Colonic mucosa (tissue), 4 donors: ENCODE results near the gene SFSWAP. TPM values are rescaled to one million over a fixed set of nuclear protein-coding genes. Genes with fewer than 3 reads are reported as not detected.

Source experiments
- DNase-seq: peaks from one replicate; pipeline ENCODE4 v3.0.0-alpha.2; 2020
- H3K27ac ChIP-seq: fragments of 200-600 bp; one replicate; pipeline ENCODE4 v1.8.0; 2021
- H3K27me3 ChIP-seq: fragments of 200-600 bp; one replicate; pipeline ENCODE4 v1.8.0; 2021
- H3K36me3 ChIP-seq: fragments of 200-600 bp; one replicate; pipeline ENCODE4 v1.8.0; 2021
- H3K4me1 ChIP-seq: fragments of 200-600 bp; one replicate; pipeline ENCODE4 v1.8.0; 2021; ENCODE audit warnings: mild to moderate bottlenecking
- H3K4me3 ChIP-seq: fragments of 200-600 bp; one replicate; pipeline ENCODE4 v1.8.0; 2021
- H3K9ac ChIP-seq, 2 donors: one replicate each; pipeline ENCODE4 v1.7.0; 2013; ENCODE audit warnings: control low read depth in 2 of 2, low read depth in 2 of 2, low read length in 2 of 2
- H3K9me3 ChIP-seq: fragments of 200-600 bp; one replicate; pipeline ENCODE4 v1.8.0; 2021
- intact Hi-C: fragments of 100-400 bp; cut with DNase I; formaldehyde crosslinking; loops from one replicate; pipeline ENCODE4 v1.14.1; 2022
- total RNA-seq, 2 donors: library from RNA; stranded (reverse); fragmentation: NEBNext Ultra II Directional in 1 of 2; extraction: Animal tissue kit (Norgen Biotek cat#: 25700) in 1 of 2; gene quantifications; one replicate each; pipeline ENCODE4 v1.2.1, GENCODE V29; 2021
- TF ChIP-seq, protein P1 (sequence below): fragments of 200-600 bp; IDR thresholded peaks from one replicate; pipeline ENCODE4 v1.8.0; 2022; ENCODE audit warnings: antibody characterized with exemption, mild to moderate bottlenecking
- donor health status: healthy.
- donor health status: DM: no; HTN: no; CAD: no.
- donor health status: DM: no; HTN: no; CAD: no.

SFSWAP gene
- total RNA-seq, 2 donors from 2014 or later = 28.2 to 35.6 TPM

DNA sequence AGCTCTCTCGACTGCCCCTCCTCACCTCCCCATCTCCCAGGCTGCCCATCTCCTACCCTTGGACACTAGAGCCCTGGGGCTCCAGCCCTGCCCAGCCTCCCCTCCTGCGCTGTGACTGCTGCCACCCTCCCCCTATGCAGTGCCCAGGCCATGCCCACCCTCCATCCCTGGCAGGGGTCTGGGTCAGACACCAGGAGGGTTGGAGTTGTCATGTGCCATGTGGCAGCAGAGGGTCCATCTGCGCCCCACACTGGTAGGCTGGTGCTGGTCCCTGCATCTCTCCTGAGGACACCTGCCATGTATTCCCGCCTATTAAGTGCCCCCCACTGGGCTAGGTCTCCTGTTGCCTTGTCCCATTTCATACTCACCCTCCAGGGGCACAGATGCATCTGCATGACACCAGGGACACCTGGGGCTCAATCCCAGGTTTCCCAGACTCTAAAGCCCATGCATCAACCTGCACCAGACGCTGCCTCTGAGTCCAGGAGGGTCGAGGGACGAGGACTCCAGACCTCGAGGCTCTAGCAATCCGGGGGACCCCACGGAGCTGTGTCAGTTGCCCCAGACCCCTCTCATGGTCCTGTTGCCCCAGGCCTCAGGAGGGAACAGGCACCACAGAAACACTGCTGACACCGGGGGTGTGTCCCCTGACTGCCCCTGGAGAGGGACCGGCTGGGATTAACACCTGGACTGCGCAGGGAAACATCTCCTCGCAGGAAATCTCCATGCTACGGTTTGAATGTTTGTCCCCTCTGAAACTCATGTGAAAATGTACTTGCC is 23.4 kb upstream of the SFSWAP start:
- Histone ChIP-seq H3K9ac (no peak overlapping the region), H3K27me3 (no peaks in the 10 kb centered on the region), H3K36me3 (no peaks in the 10 kb centered on the region), H3K4me1 (no peaks in the 10 kb centered on the region), H3K4me3 (no peak overlapping the region), H3K27ac (no peak overlapping the region), H3K9me3 (no peaks in the 10 kb centered on the region)
- no peak for DNase-seq
- TF ChIP-seq, protein P1, sequence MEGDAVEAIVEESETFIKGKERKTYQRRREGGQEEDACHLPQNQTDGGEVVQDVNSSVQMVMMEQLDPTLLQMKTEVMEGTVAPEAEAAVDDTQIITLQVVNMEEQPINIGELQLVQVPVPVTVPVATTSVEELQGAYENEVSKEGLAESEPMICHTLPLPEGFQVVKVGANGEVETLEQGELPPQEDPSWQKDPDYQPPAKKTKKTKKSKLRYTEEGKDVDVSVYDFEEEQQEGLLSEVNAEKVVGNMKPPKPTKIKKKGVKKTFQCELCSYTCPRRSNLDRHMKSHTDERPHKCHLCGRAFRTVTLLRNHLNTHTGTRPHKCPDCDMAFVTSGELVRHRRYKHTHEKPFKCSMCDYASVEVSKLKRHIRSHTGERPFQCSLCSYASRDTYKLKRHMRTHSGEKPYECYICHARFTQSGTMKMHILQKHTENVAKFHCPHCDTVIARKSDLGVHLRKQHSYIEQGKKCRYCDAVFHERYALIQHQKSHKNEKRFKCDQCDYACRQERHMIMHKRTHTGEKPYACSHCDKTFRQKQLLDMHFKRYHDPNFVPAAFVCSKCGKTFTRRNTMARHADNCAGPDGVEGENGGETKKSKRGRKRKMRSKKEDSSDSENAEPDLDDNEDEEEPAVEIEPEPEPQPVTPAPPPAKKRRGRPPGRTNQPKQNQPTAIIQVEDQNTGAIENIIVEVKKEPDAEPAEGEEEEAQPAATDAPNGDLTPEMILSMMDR = no peak
- intact Hi-C loops = no loop called here

- DNase-seq = no peak
- intact Hi-C loops = no loop called here
- no peak overlapping the region for H3K27ac ChIP-seq
- TF ChIP-seq, protein P1 = no peak
- no peak overlapping the region for H3K9ac ChIP-seq
- no peaks in the 10 kb centered on the region for H3K4me1 ChIP-seq
- no peaks in the 10 kb centered on the region for H3K36me3 ChIP-seq
- no peaks in the 10 kb centered on the region for H3K27me3 ChIP-seq
- H3K9me3 ChIP-seq = no peaks in the 10 kb centered on the region
- no peak overlapping the region for H3K4me3 ChIP-seq
Observed at GRCh38 chr12:131688131-131688844, 22.6 kb upstream of the SFSWAP start.

GRCh38 chr12:131688845-131689154 is 22.1 kb upstream of the SFSWAP start:
- no peaks in the 10 kb centered on the region for H3K9me3 ChIP-seq
- H3K4me3 ChIP-seq = no peak overlapping the region
- H3K27me3 ChIP-seq = no peaks in the 10 kb centered on the region
- intact Hi-C loops = no loop called here
- DNase-seq = no peak
- TF ChIP-seq, protein P1 = no peak
- H3K27ac ChIP-seq = no peak overlapping the region
- no peak overlapping the region for H3K9ac ChIP-seq
- H3K36me3 ChIP-seq = no peaks in the 10 kb centered on the region
- no peaks in the 10 kb centered on the region for H3K4me1 ChIP-seq

DNA sequence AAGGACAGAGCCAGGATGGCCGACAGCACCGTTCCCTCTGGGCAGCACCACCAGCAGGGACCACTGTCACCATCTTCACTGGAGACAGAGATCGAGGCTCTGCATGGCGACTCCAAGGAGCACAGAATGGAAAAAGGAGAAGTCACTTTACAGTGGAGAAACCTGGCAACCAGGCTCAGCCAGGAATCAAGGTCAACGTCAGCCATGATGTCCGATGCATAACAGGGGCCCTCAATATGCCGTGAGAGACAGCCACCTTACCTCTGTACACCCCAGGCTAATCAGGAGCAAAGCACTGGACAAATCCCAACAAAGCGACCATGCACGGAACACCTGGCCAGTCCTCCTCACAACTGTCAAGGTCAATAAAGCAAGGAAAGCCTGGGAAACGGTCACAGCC is 20.6 kb upstream of the SFSWAP start:
- H3K4me3 ChIP-seq = no peak overlapping the region
- intact Hi-C loops = no loop called here
- H3K27me3 ChIP-seq = no peaks in the 10 kb centered on the region
- no peak for DNase-seq
- no peaks in the 10 kb centered on the region for H3K4me1 ChIP-seq
- H3K36me3 ChIP-seq = no peaks in the 10 kb centered on the region
- no peak overlapping the region for H3K27ac ChIP-seq
- H3K9ac ChIP-seq = no peak overlapping the region
- H3K9me3 ChIP-seq = no peaks in the 10 kb centered on the region
- TF ChIP-seq, protein P1 = no peak

- Histone ChIP-seq H3K27ac (no peak overlapping the region), H3K27me3 (no peaks in the 10 kb centered on the region), H3K9me3 (no peaks in the 10 kb centered on the region), H3K4me3 (no peak overlapping the region), H3K9ac (no peak overlapping the region), H3K36me3 (no peaks in the 10 kb centered on the region), H3K4me1 (no peaks in the 10 kb centered on the region)
- intact Hi-C loops = no loop called here
- TF ChIP-seq, protein P1 = no peak
- no peak for DNase-seq
Observed at GRCh38 chr12:131692431-131692830, 18.5 kb upstream of the SFSWAP start.
